ENCODE measurements around the gene C14orf180.

The C14orf180 gene

GRCh38 chr14:104550340-104550860 lies 29.2 kb upstream of the C14orf180 start:
- no peak for DNase-seq (ENCODE audit: low spot score)

GRCh38 chr14:104550861-104551728 lies 28.5 kb upstream of the C14orf180 start:
- DNase-seq (ENCODE audit: low spot score), result peak; percentile 38

GRCh38 chr14:104551851-104552737 lies 27.5 kb upstream of the C14orf180 start:
- no peak for DNase-seq (ENCODE audit: low spot score)

- DNase-seq (ENCODE audit: low spot score), result no peak
These were observed 26.8 kb upstream of the C14orf180 start for GRCh38 chr14:104552738-104553125.

- no peak for DNase-seq (ENCODE audit: low spot score)
These were observed 26.1 kb upstream of the C14orf180 start for GRCh38 chr14:104553166-104554087.

GRCh38 chr14:104554088-104554607 lies 25.4 kb upstream of the C14orf180 start:
- DNase-seq (ENCODE audit: low spot score), result no peak

- DNase-seq (ENCODE audit: low spot score), result no peak
These were observed 24.7 kb upstream of the C14orf180 start for GRCh38 chr14:104554608-104555429.

- no peak for DNase-seq (ENCODE audit: low spot score)
These were observed 23.9 kb upstream of the C14orf180 start for GRCh38 chr14:104555430-104556255.

- DNase-seq (ENCODE audit: low spot score), result no peak
These were observed 23.1 kb upstream of the C14orf180 start for GRCh38 chr14:104556256-104557021.

- DNase-seq (ENCODE audit: low spot score), result no peak
These were observed 22.5 kb upstream of the C14orf180 start for GRCh38 chr14:104557086-104557485.

- DNase-seq (ENCODE audit: low spot score), result no peak
These were observed 21.8 kb upstream of the C14orf180 start for GRCh38 chr14:104557766-104558165.

- DNase-seq (ENCODE audit: low spot score), result no peak
These were observed 21.1 kb upstream of the C14orf180 start for GRCh38 chr14:104558231-104559027.

GRCh38 chr14:104559028-104559803 lies 20.3 kb upstream of the C14orf180 start:
- no peak for DNase-seq (ENCODE audit: low spot score)

- DNase-seq (ENCODE audit: low spot score), result no peak
These were observed 19.6 kb upstream of the C14orf180 start for GRCh38 chr14:104559804-104560585.

GRCh38 chr14:104560586-104560945 lies 19.0 kb upstream of the C14orf180 start:
- no peak for DNase-seq (ENCODE audit: low spot score)

- DNase-seq (ENCODE audit: low spot score), result no peak
These were observed 18.4 kb upstream of the C14orf180 start for GRCh38 chr14:104561124-104561557.

Measured in Ammon's horn (tissue), 1 donor.